HepG2 (cell line): ENCODE results near the gene THRA. TPM values are rescaled to one million over a fixed set of nuclear protein-coding genes. Genes with fewer than 3 reads are reported as not detected.

Experiments
- ATF2 ChIP-seq: sonication (generic); formaldehyde crosslinking; IDR thresholded peaks from 2 replicates; pipeline ENCODE4 v1.4.0; 2020; ENCODE audit warnings: missing genetic modification reagents
- FOXA1 ChIP-seq, 2 experiments: fragments of 450-650 bp in 1 of 2; sonication (generic) in 1 of 2; formaldehyde crosslinking in 1 of 2; IDR thresholded peaks; 2 replicates each; pipeline versions ENCODE4 v1.4.0 to v1.6.1; 2016 to 2020; ENCODE audit warnings: missing genetic modification reagents in 1 of 2
- HNF4A ChIP-seq: sonication (generic); formaldehyde crosslinking; IDR thresholded peaks from 2 replicates; pipeline ENCODE4 v1.4.0; 2020; ENCODE audit warnings: missing genetic modification reagents
- HNRNPL ChIP-seq: fragments of 200-400 bp; formaldehyde crosslinking; IDR thresholded peaks from 2 replicates; pipeline ENCODE4 v1.6.1; 2017; ENCODE audit warnings: mild to moderate bottlenecking, low read depth, low read length
- MXD1 ChIP-seq: sonication (generic); formaldehyde crosslinking; IDR thresholded peaks from 2 replicates; pipeline ENCODE4 v1.4.0; 2020; ENCODE audit warnings: mild to moderate bottlenecking, missing genetic modification reagents
- NFYC ChIP-seq: IDR thresholded peaks from 2 replicates; pipeline ENCODE4 v1.6.1; 2016; ENCODE audit warnings: missing genetic modification reagents, missing compliant biosample characterization
- PHF20 ChIP-seq: sonication (generic); formaldehyde crosslinking; IDR thresholded peaks from 2 replicates; pipeline ENCODE4 v1.5.0; 2020; ENCODE audit warnings: mild to moderate bottlenecking, missing genetic modification reagents
- RARA ChIP-seq: IDR thresholded peaks from 2 replicates; pipeline ENCODE4 v1.6.1; 2016; ENCODE audit warnings: missing genetic modification reagents, missing compliant biosample characterization
- REXO4 ChIP-seq: sonication (generic); formaldehyde crosslinking; IDR thresholded peaks from 2 replicates; pipeline ENCODE4 v1.8.0; 2022; ENCODE audit warnings: missing genetic modification reagents, mild to moderate bottlenecking, borderline replicate concordance
- SIN3A ChIP-seq: IDR thresholded peaks from 2 replicates; pipeline ENCODE4 v1.6.1; 2011; ENCODE audit warnings: low read depth, mild to moderate bottlenecking, control low read depth, low read length, borderline replicate concordance
- SOX6 ChIP-seq, 2 experiments: fragments of 450-650 bp in 1 of 2; sonication (generic) in 1 of 2; formaldehyde crosslinking in 1 of 2; IDR thresholded peaks; 2 replicates each; pipeline versions ENCODE4 v1.4.0 to v1.6.1; 2017 to 2020; ENCODE audit warnings: antibody characterized with exemption in 1 of 2, mild to moderate bottlenecking in 1 of 2, missing genetic modification reagents in 1 of 2
- SPEN ChIP-seq: sonication (generic); formaldehyde crosslinking; IDR thresholded peaks from 2 replicates; pipeline ENCODE4 v1.5.1; 2020; ENCODE audit warnings: low read depth, mild to moderate bottlenecking, missing genetic modification reagents
- TEAD2 ChIP-seq: sonication (generic); formaldehyde crosslinking; IDR thresholded peaks from 2 replicates; pipeline ENCODE4 v1.9.0; 2021; ENCODE audit warnings: missing genetic modification reagents
- ZBTB7B ChIP-seq: sonication (generic); formaldehyde crosslinking; IDR thresholded peaks from 2 replicates; pipeline ENCODE4 v1.4.0; 2020; ENCODE audit warnings: missing genetic modification reagents
- ZFP62 ChIP-seq: sonication (generic); formaldehyde crosslinking; IDR thresholded peaks from 2 replicates; pipeline ENCODE4 v1.4.0; 2020; ENCODE audit warnings: missing genetic modification reagents
- ZKSCAN5 ChIP-seq: sonication (generic); formaldehyde crosslinking; IDR thresholded peaks from 2 replicates; pipeline ENCODE4 v1.5.1; 2020; ENCODE audit warnings: mild to moderate bottlenecking, missing genetic modification reagents
- ZNF121 ChIP-seq: sonication (generic); formaldehyde crosslinking; IDR thresholded peaks from 2 replicates; pipeline ENCODE4 v1.5.0; 2020; ENCODE audit warnings: mild to moderate bottlenecking, missing genetic modification reagents
- ZNF569 ChIP-seq: sonication (generic); formaldehyde crosslinking; IDR thresholded peaks from 2 replicates; pipeline ENCODE4 v1.5.0; 2020; ENCODE audit warnings: mild to moderate bottlenecking, missing genetic modification reagents, moderate library complexity, borderline replicate concordance
- ZSCAN12 ChIP-seq: sonication (generic); formaldehyde crosslinking; IDR thresholded peaks from 2 replicates; pipeline ENCODE4 v1.9.0; 2021; ENCODE audit warnings: mild to moderate bottlenecking, missing genetic modification reagents
- polyA plus RNA-seq, 8 experiments: library from polyadenylated mRNA; depleted of rRNA in 3 of 8; stranded (reverse) in 7 of 8; unstranded in 1 of 8; fragments of >200 nt; fragmentation: Illumina TruSeq in 4 of 8; extraction: Trizol in 4 of 8; gene quantifications; 2 replicates each; pipeline versions ENCODE4 v1.2.1 to v1.2.3, GENCODE V29; 2011 to 2016; ENCODE audit warnings: low read depth in 4 of 8, missing spikeins in 1 of 8, mixed read lengths in 1 of 8; ENCODE audit not compliant: insufficient read depth in 1 of 8
- total RNA-seq, 5 experiments: library from RNA; depleted of rRNA; stranded (reverse); fragments of >200 nt; fragmentation: Illumina TruSeq; extraction: Trizol; gene quantifications; 2 replicates each; pipeline ENCODE4 v1.2.3, GENCODE V29; 2016; ENCODE audit warnings: low read depth in 1 of 5
- TF ChIP-seq, protein P1 (sequence below): sonication (generic); formaldehyde crosslinking; IDR thresholded peaks from 2 replicates; pipeline ENCODE4 v1.5.0; 2020; ENCODE audit warnings: mild to moderate bottlenecking, missing genetic modification reagents
- TF ChIP-seq, protein P2 (sequence below): IDR thresholded peaks from 2 replicates; pipeline ENCODE4 v1.6.1; 2018; ENCODE audit warnings: missing genetic modification reagents, mild to moderate bottlenecking, missing compliant biosample characterization
- TF ChIP-seq, protein P3 (sequence below): sonication (generic); formaldehyde crosslinking; IDR thresholded peaks from 2 replicates; pipeline ENCODE4 v1.4.0; 2020; ENCODE audit warnings: missing genetic modification reagents, mild to moderate bottlenecking, borderline replicate concordance

Gene THRA
- total and polyA plus RNA-seq, 2 of the 13 experiments (the other 11 are each of a cell fraction or from before 2014, with no cell fraction given): 8.0 to 9.9 TPM

DNA sequence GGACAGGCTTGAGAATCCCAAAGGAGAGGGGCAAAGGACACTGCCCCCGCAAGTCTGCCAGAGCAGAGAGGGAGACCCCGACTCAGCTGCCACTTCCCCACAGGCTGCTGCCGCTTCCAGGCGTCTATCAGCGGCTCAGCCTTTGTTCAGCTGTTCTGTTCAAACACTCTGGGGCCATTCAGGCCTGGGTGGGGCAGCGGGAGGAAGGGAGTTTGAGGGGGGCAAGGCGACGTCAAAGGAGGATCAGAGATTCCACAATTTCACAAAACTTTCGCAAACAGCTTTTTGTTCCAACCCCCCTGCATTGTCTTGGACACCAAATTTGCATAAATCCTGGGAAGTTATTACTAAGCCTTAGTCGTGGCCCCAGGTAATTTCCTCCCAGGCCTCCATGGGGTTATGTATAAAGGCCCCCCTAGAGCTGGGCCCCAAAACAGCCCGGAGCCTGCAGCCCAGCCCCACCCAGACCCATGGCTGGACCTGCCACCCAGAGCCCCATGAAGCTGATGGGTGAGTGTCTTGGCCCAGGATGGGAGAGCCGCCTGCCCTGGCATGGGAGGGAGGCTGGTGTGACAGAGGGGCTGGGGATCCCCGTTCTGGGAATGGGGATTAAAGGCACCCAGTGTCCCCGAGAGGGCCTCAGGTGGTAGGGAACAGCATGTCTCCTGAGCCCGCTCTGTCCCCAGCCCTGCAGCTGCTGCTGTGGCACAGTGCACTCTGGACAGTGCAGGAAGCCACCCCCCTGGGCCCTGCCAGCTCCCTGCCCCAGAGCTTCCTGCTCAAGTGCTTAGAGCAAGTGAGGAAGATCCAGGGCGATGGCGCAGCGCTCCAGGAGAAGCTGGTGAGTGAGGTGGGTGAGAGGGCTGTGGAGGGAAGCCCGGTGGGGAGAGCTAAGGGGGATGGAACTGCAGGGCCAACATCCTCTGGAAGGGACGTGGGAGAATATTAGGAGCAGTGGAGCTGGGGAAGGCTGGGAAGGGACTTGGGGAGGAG, 47.5 kb upstream of the THRA start, which contains the start of gene CSF3 (continued):
- no peak for TF ChIP-seq PHF20
- no peak for TF ChIP-seq SPEN (CRISPR knock-in tag)
- no peak for TF ChIP-seq TEAD2 (CRISPR knock-in tag)
- TF ChIP-seq, protein P1, sequence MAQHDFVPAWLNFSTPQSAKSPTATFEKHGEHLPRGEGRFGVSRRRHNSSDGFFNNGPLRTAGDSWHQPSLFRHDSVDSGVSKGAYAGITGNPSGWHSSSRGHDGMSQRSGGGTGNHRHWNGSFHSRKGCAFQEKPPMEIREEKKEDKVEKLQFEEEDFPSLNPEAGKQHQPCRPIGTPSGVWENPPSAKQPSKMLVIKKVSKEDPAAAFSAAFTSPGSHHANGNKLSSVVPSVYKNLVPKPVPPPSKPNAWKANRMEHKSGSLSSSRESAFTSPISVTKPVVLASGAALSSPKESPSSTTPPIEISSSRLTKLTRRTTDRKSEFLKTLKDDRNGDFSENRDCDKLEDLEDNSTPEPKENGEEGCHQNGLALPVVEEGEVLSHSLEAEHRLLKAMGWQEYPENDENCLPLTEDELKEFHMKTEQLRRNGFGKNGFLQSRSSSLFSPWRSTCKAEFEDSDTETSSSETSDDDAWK (CRISPR knock-in tag): no peak
- no peak for TF ChIP-seq FOXA1 (IDR thresholded peaks at IDR 0.05)
- peak; percentile 76 for TF ChIP-seq FOXA1 (CRISPR knock-in tag; IDR thresholded peaks at IDR 0.05)
- no peak for TF ChIP-seq ZNF121 (CRISPR knock-in tag)
- TF ChIP-seq SIN3A: peak; percentile 34; the same call in 1 of the 2 replicates
- TF ChIP-seq MXD1 (CRISPR knock-in tag): 0 out of 2 replicates have a peak, but pooled peaks have one; percentile 26
- TF ChIP-seq HNF4A (CRISPR knock-in tag): 0 out of 2 replicates have a peak, but pooled peaks have one; percentile 2
- TF ChIP-seq ZFP62: no peak
- TF ChIP-seq, protein P2, sequence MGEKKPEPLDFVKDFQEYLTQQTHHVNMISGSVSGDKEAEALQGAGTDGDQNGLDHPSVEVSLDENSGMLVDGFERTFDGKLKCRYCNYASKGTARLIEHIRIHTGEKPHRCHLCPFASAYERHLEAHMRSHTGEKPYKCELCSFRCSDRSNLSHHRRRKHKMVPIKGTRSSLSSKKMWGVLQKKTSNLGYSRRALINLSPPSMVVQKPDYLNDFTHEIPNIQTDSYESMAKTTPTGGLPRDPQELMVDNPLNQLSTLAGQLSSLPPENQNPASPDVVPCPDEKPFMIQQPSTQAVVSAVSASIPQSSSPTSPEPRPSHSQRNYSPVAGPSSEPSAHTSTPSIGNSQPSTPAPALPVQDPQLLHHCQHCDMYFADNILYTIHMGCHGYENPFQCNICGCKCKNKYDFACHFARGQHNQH: 0 out of 2 replicates have a peak, but pooled peaks have one; percentile 5
- TF ChIP-seq, protein P3, sequence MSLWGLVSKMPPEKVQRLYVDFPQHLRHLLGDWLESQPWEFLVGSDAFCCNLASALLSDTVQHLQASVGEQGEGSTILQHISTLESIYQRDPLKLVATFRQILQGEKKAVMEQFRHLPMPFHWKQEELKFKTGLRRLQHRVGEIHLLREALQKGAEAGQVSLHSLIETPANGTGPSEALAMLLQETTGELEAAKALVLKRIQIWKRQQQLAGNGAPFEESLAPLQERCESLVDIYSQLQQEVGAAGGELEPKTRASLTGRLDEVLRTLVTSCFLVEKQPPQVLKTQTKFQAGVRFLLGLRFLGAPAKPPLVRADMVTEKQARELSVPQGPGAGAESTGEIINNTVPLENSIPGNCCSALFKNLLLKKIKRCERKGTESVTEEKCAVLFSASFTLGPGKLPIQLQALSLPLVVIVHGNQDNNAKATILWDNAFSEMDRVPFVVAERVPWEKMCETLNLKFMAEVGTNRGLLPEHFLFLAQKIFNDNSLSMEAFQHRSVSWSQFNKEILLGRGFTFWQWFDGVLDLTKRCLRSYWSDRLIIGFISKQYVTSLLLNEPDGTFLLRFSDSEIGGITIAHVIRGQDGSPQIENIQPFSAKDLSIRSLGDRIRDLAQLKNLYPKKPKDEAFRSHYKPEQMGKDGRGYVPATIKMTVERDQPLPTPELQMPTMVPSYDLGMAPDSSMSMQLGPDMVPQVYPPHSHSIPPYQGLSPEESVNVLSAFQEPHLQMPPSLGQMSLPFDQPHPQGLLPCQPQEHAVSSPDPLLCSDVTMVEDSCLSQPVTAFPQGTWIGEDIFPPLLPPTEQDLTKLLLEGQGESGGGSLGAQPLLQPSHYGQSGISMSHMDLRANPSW: no peak
- TF ChIP-seq ZBTB7B (CRISPR knock-in tag): peak; percentile 71
- TF ChIP-seq ATF2: no peak
- TF ChIP-seq RARA (CRISPR knock-in tag): peak; percentile 28; the same call in 1 of the 2 replicates
- TF ChIP-seq NFYC (CRISPR knock-in tag): no peak
- TF ChIP-seq SOX6 (IDR thresholded peaks at IDR 0.05): no peak
- no peak for TF ChIP-seq SOX6 (CRISPR knock-in tag; IDR thresholded peaks at IDR 0.05)
- no peak for TF ChIP-seq REXO4 (CRISPR knock-in tag)
- no peak for TF ChIP-seq ZSCAN12 (CRISPR knock-in tag)
- no peak for TF ChIP-seq ZKSCAN5 (CRISPR knock-in tag)
- no peak for TF ChIP-seq ZNF569
- peak; percentile 72 for TF ChIP-seq HNRNPL
